HG03066 (cell line): ENCODE measurements around the gene ZNF256.

Experiments used
- ATAC-seq: cut with Tn5 transposase; IDR thresholded peaks from one replicate; pipeline ENCODE4 v1.9.1; 2021; ENCODE audit warnings: low read depth; ENCODE audit not compliant: unreplicated experiment

ZNF256 gene

GRCh38 chr19:57900311-57900710 lies 47.2 kb downstream of the ZNF256 start:
- ATAC-seq: no peak
